Right lobe of liver (tissue), 4 donors: ENCODE measurements around the gene RASGRF2.

Source experiments
- POLR2A ChIP-seq: fragments of 450-650 bp; IDR thresholded peaks from one replicate; pipeline ENCODE4 v1.6.1; 2017; ENCODE audit warnings: antibody characterized with exemption, mild to moderate bottlenecking
- TF ChIP-seq, protein P1 (sequence below), 4 donors: fragments of 200-600 bp in 3 of 4; fragments of 450-650 bp in 1 of 4; IDR thresholded peaks; one replicate each; pipeline versions ENCODE4 v1.5.1 to v1.8.0; 2016 to 2022; ENCODE audit warnings: antibody characterized with exemption in 4 of 4, mild to moderate bottlenecking in 2 of 4
- donor health status: DM: no; HTN: no; CAD: no.
- donor health status: DM: no; HTN: no; CAD: no.
- donor health status: DM: no; HTN: yes; CAD: no.

- TF ChIP-seq, protein P1, sequence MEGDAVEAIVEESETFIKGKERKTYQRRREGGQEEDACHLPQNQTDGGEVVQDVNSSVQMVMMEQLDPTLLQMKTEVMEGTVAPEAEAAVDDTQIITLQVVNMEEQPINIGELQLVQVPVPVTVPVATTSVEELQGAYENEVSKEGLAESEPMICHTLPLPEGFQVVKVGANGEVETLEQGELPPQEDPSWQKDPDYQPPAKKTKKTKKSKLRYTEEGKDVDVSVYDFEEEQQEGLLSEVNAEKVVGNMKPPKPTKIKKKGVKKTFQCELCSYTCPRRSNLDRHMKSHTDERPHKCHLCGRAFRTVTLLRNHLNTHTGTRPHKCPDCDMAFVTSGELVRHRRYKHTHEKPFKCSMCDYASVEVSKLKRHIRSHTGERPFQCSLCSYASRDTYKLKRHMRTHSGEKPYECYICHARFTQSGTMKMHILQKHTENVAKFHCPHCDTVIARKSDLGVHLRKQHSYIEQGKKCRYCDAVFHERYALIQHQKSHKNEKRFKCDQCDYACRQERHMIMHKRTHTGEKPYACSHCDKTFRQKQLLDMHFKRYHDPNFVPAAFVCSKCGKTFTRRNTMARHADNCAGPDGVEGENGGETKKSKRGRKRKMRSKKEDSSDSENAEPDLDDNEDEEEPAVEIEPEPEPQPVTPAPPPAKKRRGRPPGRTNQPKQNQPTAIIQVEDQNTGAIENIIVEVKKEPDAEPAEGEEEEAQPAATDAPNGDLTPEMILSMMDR (IDR thresholded peaks at IDR 0.05), result no peak
- TF ChIP-seq POLR2A, result no peak
Measured at GRCh38 chr5:81070571-81071255, 110.5 kb downstream of the RASGRF2 start.
